OCI-LY7 (cell line): ENCODE data around the gene MTG1. TPM values are rescaled to one million over a fixed set of nuclear protein-coding genes. Genes with fewer than 3 reads are reported as not detected.
A peak's percentile ranks its signal among the peaks of the same experiment; 100 is the strongest.

Experiments
- BruUV-seq: library from RNA; stranded (reverse); fragments of 400-500 nt; replicated peaks from 2 replicates; lab custom pipeline; 2021; lab: Mats Ljungman, UMichigan
- CTCF ChIA-PET: fragments of 300-600 bp; sonication (Branson Sonifier 250); formaldehyde crosslinking; loops from one replicate; lab custom pipeline; 2022; ENCODE audit warnings: antibody characterized with exemption; ENCODE audit not compliant: unreplicated experiment; lab: Charles Lee
- POLR2A ChIA-PET: fragments of 300-600 bp; sonication (Branson Sonifier 250); formaldehyde crosslinking; loops from one replicate; lab custom pipeline; 2022; ENCODE audit warnings: antibody characterized with exemption; lab: Charles Lee
- DNase-seq: peaks from one replicate; pipeline ENCODE4 v3.0.0-alpha.2; 2015; ENCODE audit warnings: low spot score
- H2AFZ ChIP-seq: fragments of 200-600 bp; sonication (generic), shearing (Covaris generic); 2 replicates; pipeline ENCODE4 v1.6.1; 2014; ENCODE audit warnings: mild to moderate bottlenecking, antibody characterized with exemption, low read length, moderate library complexity
- H3K27ac ChIP-seq: fragments of 200-600 bp; sonication (generic); 2 replicates; pipeline ENCODE4 v1.5.1; 2014; ENCODE audit warnings: mixed run types, low read depth, mild to moderate bottlenecking, moderate library complexity, low read length, inconsistent platforms; ENCODE audit not compliant: poor library complexity, severe bottlenecking
- H3K36me3 ChIP-seq: fragments of 200-600 bp; sonication (generic); 2 replicates; pipeline ENCODE4 v1.6.1; 2014; ENCODE audit warnings: mild to moderate bottlenecking, antibody characterized with exemption, low read length, moderate library complexity, mixed read lengths; ENCODE audit not compliant: insufficient read depth
- H3K4me1 ChIP-seq: fragments of 200-600 bp; sonication (generic); 2 replicates; pipeline ENCODE4 v1.5.1; 2014; ENCODE audit warnings: mild to moderate bottlenecking, low read length; ENCODE audit not compliant: insufficient read depth, poor library complexity, severe bottlenecking
- H3K4me2 ChIP-seq: fragments of 200-600 bp; sonication (generic); 2 replicates; pipeline ENCODE4 v1.6.1; 2014; ENCODE audit warnings: mild to moderate bottlenecking, low read length
- H3K4me3 ChIP-seq: fragments of 200-600 bp; sonication (generic); 2 replicates; pipeline ENCODE4 v1.5.1; 2014; ENCODE audit warnings: mild to moderate bottlenecking, low read depth, low read length; ENCODE audit not compliant: poor library complexity, severe bottlenecking
- H3K79me2 ChIP-seq: fragments of 200-600 bp; sonication (generic); 2 replicates; pipeline ENCODE4 v1.6.1; 2016; ENCODE audit warnings: low read depth, mild to moderate bottlenecking, low read length, moderate library complexity, mixed read lengths; ENCODE audit not compliant: insufficient read depth
- H3K9me2 ChIP-seq: fragments of 200-600 bp; sonication (generic); 2 replicates; pipeline ENCODE4 v1.6.1; 2016; ENCODE audit warnings: mild to moderate bottlenecking, low read length, mixed read lengths; ENCODE audit not compliant: insufficient read depth
- H3K9me3 ChIP-seq: fragments of 200-600 bp; sonication (generic); 2 replicates; pipeline ENCODE4 v1.6.1; 2014; ENCODE audit warnings: mild to moderate bottlenecking, mixed run types, low read length, mixed read lengths
- H4K20me1 ChIP-seq: fragments of 200-600 bp; sonication (generic); 2 replicates; pipeline ENCODE4 v1.6.1; 2014; ENCODE audit warnings: mild to moderate bottlenecking, antibody characterized with exemption, low read length, moderate library complexity, mixed read lengths; ENCODE audit not compliant: insufficient read depth
- CTCF ChIP-seq: fragments of 200-600 bp; sonication (generic); conservative IDR thresholded peaks from 2 replicates; pipeline ENCODE4 v1.5.1; 2014; ENCODE audit warnings: mild to moderate bottlenecking, antibody characterized with exemption, low read length, moderate library complexity, mixed read lengths
- EZH2phosphoT487 ChIP-seq: fragments of 200-600 bp; sonication (generic); IDR thresholded peaks from 2 replicates; pipeline ENCODE4 v1.6.1; 2018; ENCODE audit warnings: low read depth, borderline replicate concordance, mild to moderate bottlenecking, mixed run types, antibody characterized with exemption, low read length, moderate library complexity, mixed read lengths
- intact Hi-C: fragments of 100-400 bp; cut with micrococcal nuclease; formaldehyde crosslinking; loops from one replicate; pipeline ENCODE4 v1.10.0; 2022; ENCODE audit not compliant: unreplicated experiment
- total RNA-seq, 2 experiments: library from RNA; depleted of rRNA in 1 of 2; stranded (reverse); fragments of >200 nt in 1 of 2; shearing (Covaris generic) in 1 of 2; gene quantifications; 2 replicates each; pipeline ENCODE4 v1.2.3, GENCODE V29; 2014 to 2022

The MTG1 gene
- total RNA-seq, 2 experiments from 2014 or later, result 85.6 to 101 TPM

GRCh38 chr10:133355991-133356390, 38.0 kb upstream of the MTG1 start:
- Histone ChIP-seq H3K9me3 (no peaks in the 10 kb centered on the region), H3K4me1 (peaks cover 7% of the 10 kb centered on the region), H4K20me1 (no peaks in the 10 kb centered on the region), H3K36me3 (no peaks in the 10 kb centered on the region), H3K4me3 (no peak overlapping the region), H3K27ac (no peak overlapping the region), H3K79me2 (no peaks in the 10 kb centered on the region), H3K9me2 (no peaks in the 10 kb centered on the region), H3K4me2 (no peak overlapping the region), H2AFZ (no peak overlapping the region)
- no TSS peak for BruUV-seq
- no peak for TF ChIP-seq CTCF
- POLR2A ChIA-PET, result interaction anchor here (0.6 kb wide), 2 partner anchors 18 to 40 kb away, joined by 3 to 9 read pairs; no protein-coding TSS in a partner anchor
- intact Hi-C loops, result no loop called here
- no peak for DNase-seq
- CTCF ChIA-PET, result no interaction called here

- H3K9me3 ChIP-seq, result no peaks in the 10 kb centered on the region
- H4K20me1 ChIP-seq, result no peaks in the 10 kb centered on the region
- H3K79me2 ChIP-seq, result no peaks in the 10 kb centered on the region
- BruUV-seq, result no TSS peak
- H2AFZ ChIP-seq, result no peak overlapping the region
- H3K4me2 ChIP-seq, result peak overlapping the region; percentile 80
- intact Hi-C loops, result no loop called here
- H3K9me2 ChIP-seq, result no peaks in the 10 kb centered on the region
- peaks cover 7% of the 10 kb centered on the region for H3K4me1 ChIP-seq
- ChIA-PET POLR2A (interaction anchor here (0.6 to 0.7 kb wide), 4 partner anchors 17 to 1023 kb away, joined by 3 to 9 read pairs (median 4); no protein-coding TSS in a partner anchor), CTCF (no interaction called here)
- TF ChIP-seq EZH2phosphoT487 (no peak), CTCF (no peak)
- no peak overlapping the region for H3K27ac ChIP-seq
- no peak for DNase-seq
- H3K36me3 ChIP-seq, result no peaks in the 10 kb centered on the region
- H3K4me3 ChIP-seq, result peak overlapping the region; percentile 76
Observed at GRCh38 chr10:133356549-133357284, 37.2 kb upstream of the MTG1 start.
